Epithelial cell of proximal tubule (primary cell): ENCODE measurements around the gene SPINK8. TPM values are rescaled to one million over a fixed set of nuclear protein-coding genes. Genes with fewer than 3 reads are reported as not detected.
"Not testable (repeated sequence)": the region's sequence is repeated elsewhere in the genome, so short reads cannot be mapped to it uniquely, and the experiment has no call there.

Experiments
- DNase-seq: peaks from one replicate; pipeline ENCODE4 v3.0.0-alpha.2; 2011; ENCODE audit warnings: low read depth
- H3K4me3 ChIP-seq: 2 replicates; pipeline ENCODE4 v1.5.1; 2011; ENCODE audit warnings: low read depth, mild to moderate bottlenecking, low read length
- total RNA-seq: library from RNA; depleted of rRNA; stranded (reverse); fragments of >200 nt; gene quantifications from 2 replicates; pipeline ENCODE4 v1.2.3, GENCODE V29; 2015
- TF ChIP-seq, protein P1 (sequence below): conservative IDR thresholded peaks from 2 replicates; pipeline ENCODE4 v1.5.1; 2012; ENCODE audit warnings: low read depth, mild to moderate bottlenecking, low read length

SPINK8 gene
- not detected in 2 replicates for total RNA-seq

DNA sequence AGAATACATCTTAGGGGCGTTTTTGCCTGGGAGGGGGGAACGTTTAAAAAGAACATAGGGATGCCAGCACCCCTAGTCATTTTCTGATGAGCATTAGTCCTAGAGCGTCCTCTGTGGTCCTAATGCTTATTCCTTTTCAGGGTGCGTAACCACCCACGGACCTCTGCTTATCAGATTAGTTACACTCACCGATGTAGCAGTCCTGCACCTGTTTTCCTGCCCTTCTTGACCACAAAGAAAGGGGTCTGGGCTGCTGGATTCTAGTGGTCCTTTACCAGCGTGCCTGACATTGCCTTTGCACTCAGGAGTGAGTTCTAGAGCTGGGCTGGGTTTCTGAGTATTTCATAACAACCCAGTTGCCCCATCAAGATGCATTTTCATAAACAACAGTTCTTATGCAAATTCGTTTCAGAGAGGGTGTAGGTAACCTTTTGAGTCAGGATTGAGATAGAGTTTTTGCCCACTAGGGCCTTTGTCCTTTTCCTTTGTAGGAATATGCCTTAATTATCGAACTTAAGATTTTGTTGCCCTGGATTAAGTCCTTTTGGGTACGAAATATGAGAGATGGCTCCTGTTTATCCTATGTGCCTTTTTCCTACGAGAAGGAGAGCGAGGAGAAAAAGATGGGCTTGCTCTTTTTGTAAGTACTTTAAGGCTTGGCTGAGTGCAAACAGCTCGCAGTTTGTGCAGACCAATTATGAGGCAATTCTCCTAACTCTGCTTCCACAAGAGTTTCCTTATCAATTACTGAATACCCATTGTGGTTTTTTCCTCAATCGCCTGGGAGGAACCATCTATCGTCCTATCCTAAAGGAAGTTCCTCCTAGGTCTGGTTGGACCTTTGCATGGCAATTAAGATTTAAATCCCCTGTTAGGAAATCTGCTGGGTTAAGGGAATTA is at the start of gene SPINK8:
TSS of gene SPINK8 (minus strand) at position 316 of the 900 bp plus-strand sequence. CDS start 5,320 bp downstream, outside the sequence.
- DNase-seq, H3K4me3 ChIP-seq: not testable (repeated sequence)

DNA sequence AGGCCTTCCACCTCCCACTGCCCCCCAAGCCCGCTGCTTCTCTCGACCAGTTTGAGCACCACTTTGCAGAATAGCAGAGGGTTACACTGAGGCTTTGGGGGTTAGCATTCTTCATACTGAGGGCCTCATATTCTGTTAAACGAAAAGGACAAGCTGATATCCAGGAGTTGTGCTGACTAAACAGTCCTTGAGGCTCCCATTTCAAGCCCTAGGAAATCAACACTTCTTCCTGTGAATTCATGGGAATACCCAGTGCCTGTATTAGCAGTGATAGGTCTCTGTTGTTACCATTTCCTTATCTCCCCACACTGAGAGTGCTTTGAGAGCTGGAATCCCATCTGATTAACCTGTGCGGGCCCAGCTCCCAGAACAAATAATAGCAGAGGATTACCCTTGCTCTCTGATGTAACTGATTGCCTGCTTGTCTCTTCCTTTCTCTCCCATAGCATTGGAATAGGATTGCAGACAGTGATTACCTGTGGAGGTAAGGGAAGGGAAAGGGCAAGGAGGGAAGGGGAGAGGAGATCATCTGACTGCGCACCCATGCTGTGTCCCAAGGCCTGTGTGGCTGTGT is 39.5 kb upstream of the SPINK8 start:
- no peak for DNase-seq

DNA sequence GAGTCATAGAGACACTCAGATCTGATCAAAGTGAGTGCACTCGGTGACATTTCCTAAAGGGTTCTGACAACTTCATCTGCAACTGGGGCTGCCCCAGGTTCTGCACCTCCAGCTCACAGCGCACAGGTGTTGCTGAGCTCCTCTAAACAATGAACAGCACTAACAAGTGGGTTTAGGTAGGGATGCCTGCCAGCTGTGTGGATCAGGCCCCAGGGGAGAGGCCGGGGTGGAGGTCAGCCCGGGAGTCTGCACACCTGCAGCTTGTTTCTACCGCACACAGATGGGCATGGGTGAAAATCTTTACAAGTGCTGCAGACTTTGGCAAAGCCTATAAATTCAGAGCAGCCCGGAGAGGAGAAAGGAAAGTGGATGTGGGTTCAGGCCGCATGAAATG is 38.9 kb upstream of the SPINK8 start:
- DNase-seq: no peak
- TF ChIP-seq, protein P1, sequence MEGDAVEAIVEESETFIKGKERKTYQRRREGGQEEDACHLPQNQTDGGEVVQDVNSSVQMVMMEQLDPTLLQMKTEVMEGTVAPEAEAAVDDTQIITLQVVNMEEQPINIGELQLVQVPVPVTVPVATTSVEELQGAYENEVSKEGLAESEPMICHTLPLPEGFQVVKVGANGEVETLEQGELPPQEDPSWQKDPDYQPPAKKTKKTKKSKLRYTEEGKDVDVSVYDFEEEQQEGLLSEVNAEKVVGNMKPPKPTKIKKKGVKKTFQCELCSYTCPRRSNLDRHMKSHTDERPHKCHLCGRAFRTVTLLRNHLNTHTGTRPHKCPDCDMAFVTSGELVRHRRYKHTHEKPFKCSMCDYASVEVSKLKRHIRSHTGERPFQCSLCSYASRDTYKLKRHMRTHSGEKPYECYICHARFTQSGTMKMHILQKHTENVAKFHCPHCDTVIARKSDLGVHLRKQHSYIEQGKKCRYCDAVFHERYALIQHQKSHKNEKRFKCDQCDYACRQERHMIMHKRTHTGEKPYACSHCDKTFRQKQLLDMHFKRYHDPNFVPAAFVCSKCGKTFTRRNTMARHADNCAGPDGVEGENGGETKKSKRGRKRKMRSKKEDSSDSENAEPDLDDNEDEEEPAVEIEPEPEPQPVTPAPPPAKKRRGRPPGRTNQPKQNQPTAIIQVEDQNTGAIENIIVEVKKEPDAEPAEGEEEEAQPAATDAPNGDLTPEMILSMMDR: no peak
- H3K4me3 ChIP-seq: no peak overlapping the region

More for the DNA sequence above, 39.5 kb upstream of the SPINK8 start:
- TF ChIP-seq, protein P1: no peak
- H3K4me3 ChIP-seq: no peak overlapping the region

DNA sequence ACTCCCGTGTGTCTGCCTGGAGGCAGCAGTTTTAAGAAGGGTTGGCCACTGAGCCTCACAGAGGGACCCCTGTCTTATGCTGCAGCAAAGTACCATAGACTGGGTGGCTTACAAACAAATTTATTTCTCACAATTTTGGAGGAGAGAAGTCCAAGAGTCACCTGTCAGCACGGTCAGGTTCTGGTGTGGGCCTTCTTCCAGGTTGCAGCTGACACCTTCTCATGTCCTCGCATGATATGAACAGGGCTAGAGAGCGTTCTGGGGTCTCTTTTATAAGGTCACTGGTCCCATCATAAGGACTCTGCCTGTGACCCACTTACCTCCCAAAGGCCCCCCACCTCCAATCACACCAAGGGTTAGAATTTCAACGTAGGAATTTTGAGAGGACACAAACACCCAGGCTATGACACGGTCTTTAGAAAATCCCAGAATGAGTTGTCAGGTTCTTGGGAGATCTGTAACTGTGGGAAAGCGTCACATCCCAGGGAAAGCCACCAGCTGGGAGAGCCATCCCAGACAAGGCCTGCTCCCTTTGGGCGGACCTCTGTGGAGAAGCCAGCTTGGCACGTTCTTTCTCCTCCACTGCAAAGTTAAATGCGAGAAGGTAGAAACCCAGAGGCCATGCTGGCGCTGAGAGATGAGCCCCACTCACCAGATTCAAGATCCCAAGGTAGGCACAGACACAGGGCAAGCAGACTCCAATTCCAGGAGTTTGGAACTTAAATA is 38.4 kb upstream of the SPINK8 start, which contains the start of gene FBXW12:
TSS of gene FBXW12 (plus strand) at position 569 of the 726 bp plus-strand sequence. CDS start 549 bp downstream, outside the sequence.
- no peak within 1 kb of the TSS for H3K4me3 ChIP-seq
- TF ChIP-seq, protein P1: no peak
- DNase-seq: no peak

DNA sequence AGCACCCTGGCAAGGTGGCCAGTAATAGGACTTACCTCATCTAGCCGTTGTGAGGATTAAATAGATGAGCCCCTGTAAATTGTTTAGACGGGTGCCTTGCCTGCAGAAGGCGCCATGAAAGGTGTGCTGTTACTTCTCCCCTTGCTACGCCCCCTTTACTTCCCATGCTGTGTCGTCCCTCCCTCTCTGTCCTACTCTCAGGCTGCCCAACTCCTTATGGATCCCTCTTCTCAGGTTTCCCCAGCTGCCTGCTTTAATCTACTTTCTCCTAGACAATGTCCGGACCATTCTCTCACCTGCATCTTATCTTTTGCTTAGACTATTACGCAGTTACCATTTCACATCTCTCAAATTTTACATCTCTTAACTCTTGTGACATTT is 36.9 kb upstream of the SPINK8 start:
- TF ChIP-seq, protein P1: no peak
- H3K4me3 ChIP-seq: no peak overlapping the region
- DNase-seq: no peak

DNA sequence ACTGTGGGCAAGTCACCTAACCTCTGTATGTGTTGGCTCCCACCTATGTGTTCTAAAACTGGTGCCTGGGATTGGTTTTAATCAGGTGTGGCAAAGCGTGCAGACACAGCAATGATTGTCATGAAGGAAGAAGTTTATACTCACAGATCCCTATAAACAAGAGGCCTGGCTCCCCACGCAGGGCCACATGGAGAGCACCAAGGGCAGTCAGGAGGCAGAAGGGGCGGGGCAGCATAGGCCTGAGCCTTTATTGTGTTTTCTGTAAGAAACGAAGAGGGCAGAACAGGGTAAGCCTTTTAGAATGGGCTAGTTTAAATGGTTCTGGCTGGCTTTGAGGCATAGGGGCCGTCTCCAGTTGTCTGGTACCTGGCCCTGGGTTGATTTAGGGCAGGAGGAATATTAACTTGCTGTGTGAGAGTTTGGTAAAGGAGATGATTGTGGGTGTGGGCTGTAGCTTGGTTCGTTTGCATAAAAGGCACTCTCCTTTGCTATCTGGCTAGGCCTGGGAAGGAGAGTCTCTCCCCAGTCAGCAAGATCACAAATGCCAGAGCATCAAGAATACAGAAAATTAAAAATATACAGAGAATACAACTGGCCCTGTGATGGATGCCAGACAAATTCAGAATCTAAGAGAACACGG is 36.4 kb upstream of the SPINK8 start:
- H3K4me3 ChIP-seq: no peak overlapping the region
- TF ChIP-seq, protein P1: no peak
- no peak for DNase-seq
